ENCODE measurements around the gene TKFC.

Gene TKFC

DNA sequence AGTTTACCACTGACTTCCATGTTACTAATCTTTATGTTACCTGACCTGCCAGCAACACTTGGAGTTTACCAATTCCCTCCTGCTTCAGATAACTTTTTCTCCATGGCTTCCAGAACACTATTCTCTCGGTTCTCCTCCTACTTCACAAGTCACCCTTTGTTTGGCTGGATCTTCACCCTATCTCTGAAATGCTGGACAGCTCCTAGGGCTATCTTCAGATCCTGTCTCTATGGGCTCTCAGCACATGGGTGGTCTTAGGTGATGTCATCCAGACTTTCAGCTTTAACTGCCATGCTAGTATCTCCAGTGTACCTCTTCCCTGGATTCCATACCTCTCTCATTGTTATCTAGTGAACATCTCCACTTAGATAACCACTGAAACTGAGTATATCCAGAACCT lies 25.7 kb upstream of the TKFC start:
- Histone ChIP-seq H3K4me1 (ENCODE audit: control insufficient read depth in 1 of 2, insufficient read depth in 2 of 2, low read length in 2 of 2) (peaks cover 0 to 4% of the 10 kb centered on the region in 2 experiments), H2BK120ac (ENCODE audit: insufficient read depth, low read length, poor library complexity) (no peak overlapping the region), H3K23ac (ENCODE audit: low read length) (no peak overlapping the region), H2AK5ac (ENCODE audit: low read length) (no peak overlapping the region), H3K27me3 (ENCODE audit: insufficient read depth, low read length) (no peaks in the 10 kb centered on the region), H3K18ac (ENCODE audit: low read length) (no peak overlapping the region), H3K14ac (ENCODE audit: low read length) (no peak overlapping the region), H3K9me3 (ENCODE audit: insufficient read depth, low read depth, low read length) (peaks cover 2% of the 10 kb centered on the region), H2BK12ac (ENCODE audit: low read length) (no peak overlapping the region), H3K4ac (ENCODE audit: low read depth, low read length) (no peak overlapping the region), H3K4me2 (ENCODE audit: low read length) (no peak overlapping the region), H2AFZ (ENCODE audit: insufficient read depth, low read length, poor library complexity) (no peak overlapping the region), H4K12ac (ENCODE audit: low read depth, low read length) (no peak overlapping the region), H3K9ac (ENCODE audit: low read length) (no peak overlapping the region), H2BK5ac (ENCODE audit: low read depth, low read length, poor library complexity) (no peak overlapping the region), H3K79me1 (ENCODE audit: low read length) (no peaks in the 10 kb centered on the region), H3K4me3 (ENCODE audit: low read depth, low read length) (no peak overlapping the region), H4K8ac (ENCODE audit: low read depth, low read length) (no peak overlapping the region), H3K79me2 (ENCODE audit: control insufficient read depth, insufficient read depth, low read length, poor library complexity) (no peaks in the 10 kb centered on the region), H4K91ac (ENCODE audit: low read depth, low read length) (no peak overlapping the region), H3K27ac (ENCODE audit: low read depth, low read length) (no peak overlapping the region), H3K36me3 (ENCODE audit: control insufficient read depth in 1 of 2, insufficient read depth in 2 of 2, low read length in 2 of 2) (peaks cover 61 to 86% of the 10 kb centered on the region in 2 experiments)
- no peak for DNase-seq
- no CpG with 5 or more reads among the region's 1 CpG for WGBS (ENCODE audit: extremely low coverage, insufficient coverage, insufficient read length)

DNA sequence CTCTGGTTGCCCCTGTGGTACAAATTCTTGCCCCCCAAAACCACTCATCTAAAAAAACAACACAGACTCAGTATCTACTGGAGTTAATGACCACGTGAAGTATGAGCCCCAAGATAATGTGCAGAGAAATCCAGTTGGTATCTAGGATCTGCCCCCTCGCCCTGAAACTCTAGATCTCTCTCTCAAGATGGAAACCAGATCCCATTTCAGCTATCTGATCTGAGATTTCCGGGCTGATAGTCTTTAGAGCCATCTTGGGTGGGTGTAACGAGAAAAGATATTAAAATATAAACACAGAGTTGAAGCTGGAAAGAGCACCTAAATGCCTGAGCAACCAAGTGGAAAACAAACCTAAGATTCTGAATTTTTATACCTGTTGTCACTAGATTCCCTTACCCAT lies 23.9 kb upstream of the TKFC start:
- Histone ChIP-seq H3K79me2 (ENCODE audit: control insufficient read depth, insufficient read depth, low read length, poor library complexity) (no peaks in the 10 kb centered on the region), H2BK120ac (ENCODE audit: insufficient read depth, low read length, poor library complexity) (no peak overlapping the region), H2BK5ac (ENCODE audit: low read depth, low read length, poor library complexity) (no peak overlapping the region), H4K8ac (ENCODE audit: low read depth, low read length) (no peak overlapping the region), H3K9me3 (ENCODE audit: insufficient read depth, low read depth, low read length) (peaks cover 2% of the 10 kb centered on the region), H3K4me1 (ENCODE audit: control insufficient read depth in 1 of 2, insufficient read depth in 2 of 2, low read length in 2 of 2) (peaks cover 0 to 4% of the 10 kb centered on the region in 2 experiments), H4K91ac (ENCODE audit: low read depth, low read length) (no peak overlapping the region), H3K79me1 (ENCODE audit: low read length) (no peaks in the 10 kb centered on the region), H3K9ac (ENCODE audit: low read length) (no peak overlapping the region), H3K4me2 (ENCODE audit: low read length) (no peak overlapping the region), H3K27me3 (ENCODE audit: insufficient read depth, low read length) (no peaks in the 10 kb centered on the region), H2BK12ac (ENCODE audit: low read length) (no peak overlapping the region), H3K36me3 (ENCODE audit: control insufficient read depth in 1 of 2, insufficient read depth in 2 of 2, low read length in 2 of 2) (peaks cover 57 to 85% of the 10 kb centered on the region in 2 experiments), H2AK5ac (ENCODE audit: low read length) (no peak overlapping the region), H3K23ac (ENCODE audit: low read length) (no peak overlapping the region), H2AFZ (ENCODE audit: insufficient read depth, low read length, poor library complexity) (no peak overlapping the region), H3K18ac (ENCODE audit: low read length) (no peak overlapping the region), H3K14ac (ENCODE audit: low read length) (no peak overlapping the region), H3K4ac (ENCODE audit: low read depth, low read length) (no peak overlapping the region), H3K4me3 (ENCODE audit: low read depth, low read length) (no peak overlapping the region), H4K12ac (ENCODE audit: low read depth, low read length) (no peak overlapping the region), H3K27ac (ENCODE audit: low read depth, low read length) (no peak overlapping the region)
- DNase-seq = no peak
- no CpG with 5 or more reads among the region's 4 CpGs for WGBS (ENCODE audit: extremely low coverage, insufficient coverage, insufficient read length)

DNA sequence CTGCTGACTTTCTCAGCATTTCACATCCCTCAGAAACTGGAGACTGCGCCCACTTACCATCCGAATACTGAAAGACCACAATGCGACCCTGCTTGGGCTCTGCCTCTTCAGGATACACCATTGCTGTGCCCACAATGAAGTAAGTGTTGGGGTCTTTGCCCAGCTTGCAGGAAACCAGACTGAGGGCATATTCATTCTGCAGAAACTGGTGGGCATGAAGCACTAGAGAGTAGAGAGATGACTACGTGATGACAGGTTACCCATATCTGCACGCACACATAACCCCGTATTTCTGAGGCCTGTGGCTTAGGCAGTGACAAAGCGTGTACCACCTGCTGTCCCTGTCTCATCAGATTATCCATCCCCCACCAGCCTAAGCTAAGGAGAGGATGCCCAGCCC lies 23.3 kb upstream of the TKFC start:
- no peak overlapping the region for H2BK5ac ChIP-seq (ENCODE audit: low read depth, low read length, poor library complexity)
- peaks cover 54 to 87% of the 10 kb centered on the region in 2 experiments for H3K36me3 ChIP-seq (ENCODE audit: control insufficient read depth in 1 of 2, insufficient read depth in 2 of 2, low read length in 2 of 2)
- H3K27ac ChIP-seq (ENCODE audit: low read depth, low read length) = no peak overlapping the region
- no peak overlapping the region for H4K91ac ChIP-seq (ENCODE audit: low read depth, low read length)
- no peak overlapping the region for H2AK5ac ChIP-seq (ENCODE audit: low read length)
- no peak overlapping the region for H4K12ac ChIP-seq (ENCODE audit: low read depth, low read length)
- no peaks in the 10 kb centered on the region for H3K27me3 ChIP-seq (ENCODE audit: insufficient read depth, low read length)
- H3K14ac ChIP-seq (ENCODE audit: low read length) = no peak overlapping the region
- no peak overlapping the region for H2BK12ac ChIP-seq (ENCODE audit: low read length)
- no peaks in the 10 kb centered on the region for H3K79me2 ChIP-seq (ENCODE audit: control insufficient read depth, insufficient read depth, low read length, poor library complexity)
- H3K9ac ChIP-seq (ENCODE audit: low read length) = no peak overlapping the region
- DNase-seq = no peak
- WGBS (ENCODE audit: extremely low coverage, insufficient coverage, insufficient read length) = no CpG with 5 or more reads among the region's 7 CpGs
- no peak overlapping the region for H3K4me3 ChIP-seq (ENCODE audit: low read depth, low read length)
- no peak overlapping the region for H4K8ac ChIP-seq (ENCODE audit: low read depth, low read length)
- no peaks in the 10 kb centered on the region for H3K79me1 ChIP-seq (ENCODE audit: low read length)
- H3K18ac ChIP-seq (ENCODE audit: low read length) = no peak overlapping the region
- peaks cover 0 to 4% of the 10 kb centered on the region in 2 experiments for H3K4me1 ChIP-seq (ENCODE audit: control insufficient read depth in 1 of 2, insufficient read depth in 2 of 2, low read length in 2 of 2)
- H3K9me3 ChIP-seq (ENCODE audit: insufficient read depth, low read depth, low read length) = peaks cover 2% of the 10 kb centered on the region
- no peak overlapping the region for H3K4ac ChIP-seq (ENCODE audit: low read depth, low read length)
- H3K4me2 ChIP-seq (ENCODE audit: low read length) = no peak overlapping the region
- no peak overlapping the region for H3K23ac ChIP-seq (ENCODE audit: low read length)
- no peak overlapping the region for H2AFZ ChIP-seq (ENCODE audit: insufficient read depth, low read length, poor library complexity)
- no peak overlapping the region for H2BK120ac ChIP-seq (ENCODE audit: insufficient read depth, low read length, poor library complexity)

DNA sequence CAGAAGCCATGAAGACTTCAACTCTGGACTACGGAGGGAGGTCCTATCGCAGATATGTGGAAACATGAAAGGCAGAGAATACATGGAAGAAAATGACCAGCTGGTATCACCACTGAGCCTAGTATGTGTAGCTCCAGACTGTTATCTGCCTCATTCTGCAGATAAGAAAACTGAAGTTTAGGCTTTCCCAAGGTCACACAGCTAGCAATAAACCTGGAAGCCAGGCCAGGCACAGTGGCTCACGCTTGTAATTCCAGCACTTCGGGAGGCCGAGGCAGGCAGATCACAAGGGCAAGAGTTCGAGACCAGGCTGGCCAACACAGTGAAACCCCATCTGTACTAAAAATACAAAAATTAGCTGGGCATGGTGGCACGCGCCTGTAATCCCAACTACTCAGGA lies 22.3 kb upstream of the TKFC start:
- Histone ChIP-seq H2AK5ac (ENCODE audit: low read length) (no peak overlapping the region), H3K4me2 (ENCODE audit: low read length) (no peak overlapping the region), H2AFZ (ENCODE audit: insufficient read depth, low read length, poor library complexity) (no peak overlapping the region), H2BK12ac (ENCODE audit: low read length) (no peak overlapping the region), H3K79me2 (ENCODE audit: control insufficient read depth, insufficient read depth, low read length, poor library complexity) (no peaks in the 10 kb centered on the region), H3K27me3 (ENCODE audit: insufficient read depth, low read length) (no peaks in the 10 kb centered on the region), H3K4me3 (ENCODE audit: low read depth, low read length) (no peak overlapping the region), H3K79me1 (ENCODE audit: low read length) (no peaks in the 10 kb centered on the region), H3K23ac (ENCODE audit: low read length) (no peak overlapping the region), H3K4ac (ENCODE audit: low read depth, low read length) (no peak overlapping the region), H3K9ac (ENCODE audit: low read length) (no peak overlapping the region), H3K4me1 (ENCODE audit: control insufficient read depth in 1 of 2, insufficient read depth in 2 of 2, low read length in 2 of 2) (peaks cover 0 to 4% of the 10 kb centered on the region in 2 experiments), H4K12ac (ENCODE audit: low read depth, low read length) (no peak overlapping the region), H3K14ac (ENCODE audit: low read length) (no peak overlapping the region), H3K18ac (ENCODE audit: low read length) (no peak overlapping the region), H2BK120ac (ENCODE audit: insufficient read depth, low read length, poor library complexity) (no peak overlapping the region), H3K36me3 (ENCODE audit: control insufficient read depth in 1 of 2, insufficient read depth in 2 of 2, low read length in 2 of 2) (peaks cover 55 to 88% of the 10 kb centered on the region in 2 experiments), H4K91ac (ENCODE audit: low read depth, low read length) (no peak overlapping the region), H3K9me3 (ENCODE audit: insufficient read depth, low read depth, low read length) (peaks cover 2% of the 10 kb centered on the region), H4K8ac (ENCODE audit: low read depth, low read length) (no peak overlapping the region), H3K27ac (ENCODE audit: low read depth, low read length) (no peak overlapping the region), H2BK5ac (ENCODE audit: low read depth, low read length, poor library complexity) (no peak overlapping the region)
- no peak for DNase-seq
- WGBS (ENCODE audit: extremely low coverage, insufficient coverage, insufficient read length) = no CpG with 5 or more reads among the region's 8 CpGs

Data from trophoblast cell (in vitro differentiated cells and primary cell).